ENCODE measurements around the gene PQBP1.

The PQBP1 gene

DNA sequence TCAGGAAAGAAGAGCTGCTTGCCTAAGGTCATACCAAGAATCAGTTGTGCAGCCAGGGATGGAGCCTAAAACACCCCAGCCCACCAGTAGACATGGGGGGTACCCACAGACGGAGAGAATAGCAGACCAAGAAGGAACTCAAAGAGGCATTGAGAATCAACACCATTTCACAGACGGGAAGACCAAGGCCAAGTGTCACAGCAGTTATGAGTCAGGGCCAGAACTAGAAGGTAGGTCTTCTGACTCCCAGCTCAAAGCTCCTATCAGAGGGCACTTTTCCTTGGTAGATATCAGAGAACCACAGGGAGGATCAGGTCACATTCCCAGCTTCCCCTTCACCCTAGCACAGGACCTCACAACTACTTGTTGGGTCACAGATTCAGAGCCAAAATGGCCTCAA, 45.2 kb downstream of the PQBP1 start:
- TF ChIP-seq, protein P1, sequence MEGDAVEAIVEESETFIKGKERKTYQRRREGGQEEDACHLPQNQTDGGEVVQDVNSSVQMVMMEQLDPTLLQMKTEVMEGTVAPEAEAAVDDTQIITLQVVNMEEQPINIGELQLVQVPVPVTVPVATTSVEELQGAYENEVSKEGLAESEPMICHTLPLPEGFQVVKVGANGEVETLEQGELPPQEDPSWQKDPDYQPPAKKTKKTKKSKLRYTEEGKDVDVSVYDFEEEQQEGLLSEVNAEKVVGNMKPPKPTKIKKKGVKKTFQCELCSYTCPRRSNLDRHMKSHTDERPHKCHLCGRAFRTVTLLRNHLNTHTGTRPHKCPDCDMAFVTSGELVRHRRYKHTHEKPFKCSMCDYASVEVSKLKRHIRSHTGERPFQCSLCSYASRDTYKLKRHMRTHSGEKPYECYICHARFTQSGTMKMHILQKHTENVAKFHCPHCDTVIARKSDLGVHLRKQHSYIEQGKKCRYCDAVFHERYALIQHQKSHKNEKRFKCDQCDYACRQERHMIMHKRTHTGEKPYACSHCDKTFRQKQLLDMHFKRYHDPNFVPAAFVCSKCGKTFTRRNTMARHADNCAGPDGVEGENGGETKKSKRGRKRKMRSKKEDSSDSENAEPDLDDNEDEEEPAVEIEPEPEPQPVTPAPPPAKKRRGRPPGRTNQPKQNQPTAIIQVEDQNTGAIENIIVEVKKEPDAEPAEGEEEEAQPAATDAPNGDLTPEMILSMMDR (IDR thresholded peaks at IDR 0.05; ENCODE audit: low read depth, low read length, missing control alignments): no peak
- DNase-seq (ENCODE audit: extremely low read depth, low read depth): no peak
- H3K4me3 ChIP-seq (replicated peaks; ENCODE audit: low read depth, low read length): no peak overlapping the region

DNA sequence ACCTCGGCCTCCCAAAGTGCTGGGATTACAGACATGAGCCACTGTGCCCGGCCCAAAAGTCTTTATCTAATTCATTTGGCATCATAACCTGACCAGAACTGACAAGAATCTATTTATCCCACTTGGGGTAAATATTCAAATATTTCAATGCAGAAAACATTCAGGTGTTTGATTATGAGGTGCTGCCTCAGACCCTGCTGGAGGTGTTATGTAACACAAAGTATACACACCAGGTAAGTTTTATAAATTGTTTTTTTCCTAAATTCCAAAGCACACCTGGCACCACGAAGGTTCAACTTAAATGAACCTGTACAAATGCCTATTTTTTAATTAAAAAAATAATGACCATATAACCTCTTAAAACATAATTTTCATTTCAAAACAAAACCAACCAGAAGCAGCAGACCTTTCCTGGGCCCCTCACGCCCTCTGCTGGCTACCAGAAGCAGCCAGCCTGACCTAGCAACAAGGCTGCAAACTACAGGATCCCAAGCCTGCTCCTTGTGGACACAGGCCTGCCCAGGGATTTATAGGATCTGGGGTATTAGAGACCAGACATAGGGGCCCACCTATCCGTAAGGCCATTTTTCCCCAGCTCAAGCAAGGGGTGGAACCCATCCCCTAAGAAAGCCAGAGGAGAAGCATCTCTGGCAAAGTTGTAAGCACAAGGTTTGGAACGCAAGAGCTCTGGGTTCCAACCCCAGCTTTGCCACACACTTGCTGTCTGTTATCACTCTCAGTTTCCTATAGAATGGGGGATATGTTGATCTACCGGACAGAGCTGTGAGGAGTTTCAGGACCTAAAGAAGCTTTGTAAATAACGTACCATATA, 48.0 kb downstream of the PQBP1 start:
- DNase-seq (ENCODE audit: extremely low read depth, low read depth): no peak
- TF ChIP-seq, protein P1 (IDR thresholded peaks at IDR 0.05; ENCODE audit: low read depth, low read length, missing control alignments): peak; percentile 76

DNA sequence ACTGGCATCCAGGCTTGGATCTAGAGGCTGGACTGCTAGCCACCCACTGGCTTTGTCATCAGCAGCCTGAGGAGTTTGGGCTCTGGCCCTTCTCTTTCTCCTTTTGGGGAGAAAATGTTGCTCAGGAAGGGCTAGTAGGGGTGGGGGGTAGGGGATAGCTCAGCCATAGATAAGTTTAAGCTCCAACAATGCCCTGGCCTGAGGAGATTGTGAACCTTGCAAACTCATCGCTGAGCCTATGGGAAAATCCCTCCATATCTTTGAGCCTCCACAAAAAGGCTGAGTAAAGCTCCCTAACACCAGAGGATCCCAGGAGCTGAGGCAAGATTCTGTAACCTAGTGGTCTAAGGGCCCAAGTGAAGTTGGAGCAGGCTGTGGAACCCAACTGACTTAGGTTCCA, 50.9 kb downstream of the PQBP1 start:
- DNase-seq (ENCODE audit: extremely low read depth, low read depth): no peak
- TF ChIP-seq, protein P1 (IDR thresholded peaks at IDR 0.05; ENCODE audit: low read depth, low read length, missing control alignments): no peak
- H3K4me3 ChIP-seq (replicated peaks; ENCODE audit: low read depth, low read length): no peak overlapping the region

More for the DNA sequence above, 48.0 kb downstream of the PQBP1 start:
- no peak overlapping the region for H3K4me3 ChIP-seq (replicated peaks; ENCODE audit: low read depth, low read length)
